K562 (cell line): ENCODE results near the gene TMEM209. TPM values are rescaled to one million over a fixed set of nuclear protein-coding genes. Genes with fewer than 3 reads are reported as not detected.

ENCODE experiments used
- ATF1 ChIP-seq, 2 experiments: fragments of 450-650 bp in 1 of 2; IDR thresholded peaks; 2 replicates each; pipeline ENCODE4 v1.6.1; 2016; ENCODE audit warnings: missing compliant biosample characterization in 1 of 2, missing genetic modification characterization in 1 of 2
- CREM ChIP-seq: IDR thresholded peaks from 2 replicates; pipeline ENCODE4 v1.6.1; 2014; ENCODE audit warnings: antibody characterized with exemption, low read depth
- E2F6 ChIP-seq, 2 experiments: IDR thresholded peaks; 2 replicates each; pipeline ENCODE4 v1.6.1; 2011; ENCODE audit warnings: borderline replicate concordance in 1 of 2, control low read depth in 1 of 2, low read depth in 1 of 2, low read length in 1 of 2, mild to moderate bottlenecking in 1 of 2, mixed read lengths in 1 of 2, moderate library complexity in 1 of 2; ENCODE audit not compliant: insufficient read depth in 1 of 2, insufficient read length in 1 of 2, poor library complexity in 1 of 2, severe bottlenecking in 1 of 2; ENCODE audit errors: extremely low read depth in 1 of 2
- HDAC8 ChIP-seq: fragments of 450-650 bp; IDR thresholded peaks from 2 replicates; pipeline ENCODE4 v1.6.1; 2016; ENCODE audit warnings: mild to moderate bottlenecking, missing genetic modification characterization, moderate library complexity, missing compliant biosample characterization
- JUND ChIP-seq, 2 experiments: IDR thresholded peaks; 2 replicates in 1 of 2; 3 replicates in 1 of 2; pipeline ENCODE4 v1.6.1; 2011; ENCODE audit warnings: borderline replicate concordance in 2 of 2, low read depth in 2 of 2, low read length in 2 of 2, improper control_type of control experiment in 1 of 2, missing biosample characterization in 1 of 2, missing genetic modification characterization in 1 of 2, missing genetic modification reagents in 1 of 2
- KDM2B ChIP-seq: fragments of 250-450 bp; sonication (Bioruptor Pico); IDR thresholded peaks from 2 replicates; pipeline ENCODE4 v1.8.0; 2021; ENCODE audit warnings: mild to moderate bottlenecking, moderate library complexity
- KLF16 ChIP-seq: IDR thresholded peaks from 2 replicates; pipeline ENCODE4 v1.6.1; 2016; ENCODE audit warnings: antibody characterized with exemption
- LCOR ChIP-seq: sonication (generic); formaldehyde crosslinking; IDR thresholded peaks from 2 replicates; pipeline ENCODE4 v1.8.0; 2022; ENCODE audit warnings: mild to moderate bottlenecking, missing genetic modification reagents
- LEF1 ChIP-seq: fragments of 450-650 bp; IDR thresholded peaks from 2 replicates; pipeline ENCODE4 v1.6.1; 2016; ENCODE audit warnings: mild to moderate bottlenecking
- MEF2A ChIP-seq: IDR thresholded peaks from 2 replicates; pipeline ENCODE4 v1.6.1; 2011; ENCODE audit warnings: low read depth, mild to moderate bottlenecking, low read length, moderate library complexity; ENCODE audit not compliant: control insufficient read depth
- NCOA1 ChIP-seq: fragments of 450-650 bp; IDR thresholded peaks from 2 replicates; pipeline ENCODE4 v1.6.1; 2016; ENCODE audit warnings: low read depth
- NELFE ChIP-seq: IDR thresholded peaks from 2 replicates; pipeline ENCODE4 v1.6.1; 2011; ENCODE audit warnings: mild to moderate bottlenecking; ENCODE audit not compliant: insufficient read depth, insufficient read length
- NFIX ChIP-seq: fragments of 250-450 bp; sonication (Bioruptor Pico); IDR thresholded peaks from 2 replicates; pipeline ENCODE4 v1.4.0; 2020; ENCODE audit warnings: low read depth, mild to moderate bottlenecking, moderate library complexity
- PHF8 ChIP-seq: fragments of 200-600 bp; sonication (generic); IDR thresholded peaks from 2 replicates; pipeline ENCODE4 v1.6.1; 2012; ENCODE audit warnings: mixed run types, mild to moderate bottlenecking, inconsistent platforms, low read length, moderate library complexity, borderline replicate concordance
- POLR2A ChIP-seq: fragments of 450-650 bp; conservative IDR thresholded peaks from 2 replicates; pipeline ENCODE4 v1.6.1; 2016
- RAD51 ChIP-seq: fragments of 450-650 bp; IDR thresholded peaks from 2 replicates; pipeline ENCODE4 v1.7.1; 2016; ENCODE audit warnings: low read depth, mild to moderate bottlenecking, borderline replicate concordance
- RBFOX2 ChIP-seq: fragments of 200-400 bp; formaldehyde crosslinking; IDR thresholded peaks from 2 replicates; pipeline ENCODE4 v1.6.1; 2017; ENCODE audit warnings: low read depth, mild to moderate bottlenecking, low read length, moderate library complexity
- THRAP3 ChIP-seq: fragments of 450-650 bp; IDR thresholded peaks from 2 replicates; pipeline ENCODE4 v1.6.1; 2016; ENCODE audit warnings: mild to moderate bottlenecking, inconsistent platforms, borderline replicate concordance
- TRIM24 ChIP-seq, 2 experiments: fragments of 450-650 bp; IDR thresholded peaks; 2 replicates each; pipeline ENCODE4 v1.6.1; 2016
- ZBTB1 ChIP-seq: sonication (generic); formaldehyde crosslinking; IDR thresholded peaks from 2 replicates; pipeline ENCODE4 v1.8.1; 2023; ENCODE audit warnings: missing genetic modification reagents, low read depth, mild to moderate bottlenecking, borderline replicate concordance
- ZNF12 ChIP-seq: sonication (generic); formaldehyde crosslinking; IDR thresholded peaks from 2 replicates; pipeline ENCODE4 v1.4.0; 2020; ENCODE audit warnings: mild to moderate bottlenecking, missing genetic modification reagents
- ZNF134 ChIP-seq: fragments of 250-450 bp; sonication (Bioruptor Pico); conservative IDR thresholded peaks from 2 replicates; pipeline ENCODE4 v1.4.0; 2020
- ZNF23 ChIP-seq: fragments of 250-450 bp; sonication (Bioruptor Pico); IDR thresholded peaks from 2 replicates; pipeline ENCODE4 v1.4.0; 2020; ENCODE audit warnings: mild to moderate bottlenecking
- ZNF263 ChIP-seq: sonication (generic); formaldehyde crosslinking; IDR thresholded peaks from 2 replicates; pipeline ENCODE4 v1.8.0; 2022; ENCODE audit warnings: mild to moderate bottlenecking, missing genetic modification reagents, borderline replicate concordance
- ZNF431 ChIP-seq: sonication (generic); formaldehyde crosslinking; IDR thresholded peaks from 2 replicates; pipeline ENCODE4 v1.8.0; 2022; ENCODE audit warnings: mild to moderate bottlenecking, missing genetic modification reagents
- polyA plus RNA-seq, 8 experiments: library from polyadenylated mRNA; depleted of rRNA in 4 of 8; stranded (reverse) in 5 of 8; unstranded in 3 of 8; fragments of >200 nt; fragmentation: Nextera tagmentation in 2 of 8; fragmentation: Illumina TruSeq in 1 of 8; extraction: Ambion mirVana in 2 of 8; extraction: Trizol in 1 of 8; gene quantifications; 2 replicates each; pipeline versions ENCODE4 v1.2.1 to v1.2.3, GENCODE V29; 2011 to 2014; ENCODE audit warnings: inconsistent platforms in 1 of 8, missing spikeins in 1 of 8
- total RNA-seq, 7 experiments: library from RNA; depleted of rRNA in 6 of 7; stranded (reverse); fragments of >200 nt in 6 of 7; fragmentation: Illumina TruSeq in 2 of 7; extraction: Trizol in 2 of 7; gene quantifications; 2 replicates each; pipeline versions ENCODE4 v1.2.1 to v1.2.3, GENCODE V29; 2011 to 2021; ENCODE audit warnings: low replicate concordance in 1 of 7
- TF ChIP-seq, protein P1 (sequence below): sonication (generic); formaldehyde crosslinking; IDR thresholded peaks from 2 replicates; pipeline ENCODE4 v1.8.0; 2022; ENCODE audit warnings: mild to moderate bottlenecking, missing genetic modification reagents
- TF ChIP-seq, protein P2 (sequence below): IDR thresholded peaks from 3 replicates; pipeline ENCODE4 v1.6.1; 2011; ENCODE audit warnings: borderline replicate concordance, mild to moderate bottlenecking; ENCODE audit not compliant: insufficient read length, insufficient read depth

Gene TMEM209
- total and polyA plus RNA-seq, 9 of the 15 experiments (the other 6 are each of a cell fraction or from before 2014, with no cell fraction given), result 36.8 to 116 (median 76.6) TPM

- peak; percentile 77; the same call in 1 of the 2 replicates for TF ChIP-seq NCOA1
- TF ChIP-seq HDAC8 (tag), result peak; percentile 43; the same call in 1 of the 2 replicates
- TF ChIP-seq LEF1, result peak; percentile 87
- TF ChIP-seq THRAP3, result no peak
- peak; percentile 79 for TF ChIP-seq ZBTB1 (CRISPR knock-in tag)
- TF ChIP-seq KDM2B (CRISPR knock-in tag), result no peak
- TF ChIP-seq TRIM24 (IDR thresholded peaks at IDR 0.05), result peak; percentile 60 to 94; a peak in 3 of 4 replicates
- no peak for TF ChIP-seq RAD51
- no peak for TF ChIP-seq ZNF134 (CRISPR knock-in tag)
- no peak for TF ChIP-seq MEF2A
- TF ChIP-seq CREM, result no peak
- TF ChIP-seq, protein P1, sequence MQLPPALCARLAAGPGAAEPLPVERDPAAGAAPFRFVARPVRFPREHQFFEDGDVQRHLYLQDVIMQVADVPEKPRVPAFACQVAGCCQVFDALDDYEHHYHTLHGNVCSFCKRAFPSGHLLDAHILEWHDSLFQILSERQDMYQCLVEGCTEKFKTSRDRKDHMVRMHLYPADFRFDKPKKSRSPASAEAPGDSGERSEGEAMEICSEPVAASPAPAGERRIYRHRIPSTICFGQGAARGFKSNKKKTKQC (CRISPR knock-in tag), result peak; percentile 67
- no peak for TF ChIP-seq NELFE
- peak; percentile 71; the same call in 1 of the 2 replicates for TF ChIP-seq ZNF12
- TF ChIP-seq ATF1 (CRISPR knock-in tag; IDR thresholded peaks at IDR 0.05), result no peak
- TF ChIP-seq ATF1 (tag; IDR thresholded peaks at IDR 0.05), result no peak
- 0 out of 2 replicates have a peak, but pooled peaks have one; percentile 51 for TF ChIP-seq POLR2A
- TF ChIP-seq ZNF431 (CRISPR knock-in tag), result 0 out of 2 replicates have a peak, but pooled peaks have one; percentile 54
- TF ChIP-seq, protein P2, sequence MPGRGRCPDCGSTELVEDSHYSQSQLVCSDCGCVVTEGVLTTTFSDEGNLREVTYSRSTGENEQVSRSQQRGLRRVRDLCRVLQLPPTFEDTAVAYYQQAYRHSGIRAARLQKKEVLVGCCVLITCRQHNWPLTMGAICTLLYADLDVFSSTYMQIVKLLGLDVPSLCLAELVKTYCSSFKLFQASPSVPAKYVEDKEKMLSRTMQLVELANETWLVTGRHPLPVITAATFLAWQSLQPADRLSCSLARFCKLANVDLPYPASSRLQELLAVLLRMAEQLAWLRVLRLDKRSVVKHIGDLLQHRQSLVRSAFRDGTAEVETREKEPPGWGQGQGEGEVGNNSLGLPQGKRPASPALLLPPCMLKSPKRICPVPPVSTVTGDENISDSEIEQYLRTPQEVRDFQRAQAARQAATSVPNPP, result no peak
- peak; percentile 17; the same call in 1 of the 2 replicates for TF ChIP-seq JUND (IDR thresholded peaks at IDR 0.05; ENCODE audit: borderline replicate concordance, low read depth, low read length)
- no peak for TF ChIP-seq JUND (tag; IDR thresholded peaks at IDR 0.05; ENCODE audit: borderline replicate concordance, low read depth, low read length)
- TF ChIP-seq E2F6 (IDR thresholded peaks at IDR 0.05; ENCODE audit: borderline replicate concordance in 1 of 2, extremely low read depth in 1 of 2, insufficient read depth in 1 of 2, insufficient read length in 1 of 2, low read depth in 1 of 2, low read length in 1 of 2, poor library complexity in 1 of 2, severe bottlenecking in 1 of 2), result peak in 1 of 2 experiments; percentile 22
- TF ChIP-seq ZNF263 (CRISPR knock-in tag), result peak; percentile 76
- TF ChIP-seq RBFOX2, result peak; percentile 74
- no peak for TF ChIP-seq ZNF23 (CRISPR knock-in tag)
- TF ChIP-seq PHF8, result peak; percentile 69; the same call in 1 of the 2 replicates
- TF ChIP-seq LCOR (CRISPR knock-in tag), result peak; percentile 55; the same call in 1 of the 2 replicates
- no peak for TF ChIP-seq NFIX (CRISPR knock-in tag)
- peak; percentile 100 for TF ChIP-seq KLF16
These were observed 63.9 kb downstream of the TMEM209 start (continued) for GRCh38 chr7:130141161-130141883.
